Activated T-cell treated with anti-CD3 and anti-CD28 coated beads, Interleukin-2, amount 50 U/mL, for 4 hours (primary cell): ENCODE results near the gene CLCN4. TPM values are rescaled to one million over a fixed set of nuclear protein-coding genes. Genes with fewer than 3 reads are reported as not detected.

Source experiments
- total RNA-seq, 3 donors: library from RNA; stranded (reverse); gene quantifications; one replicate each; pipeline ENCODE4 v1.2.1, GENCODE V29; 2021

CLCN4 gene
- total RNA-seq, 3 donors from 2014 or later: 0.05 to 0.35 (median 0.08) TPM

Other genes with a start within 250 kb of the CLCN4 start
- not detected for gene CLDN34, start 189.6 kb upstream of the CLCN4 start, total RNA-seq